GM12891 (cell line): Measurements from ENCODE around the gene SIKE1.

Experiments
- POLR2A ChIP-seq: IDR thresholded peaks from 2 replicates; pipeline ENCODE4 v1.6.1; 2011; ENCODE audit warnings: low read depth, low read length, control low read depth
- POLR2AphosphoS5 ChIP-seq: IDR thresholded peaks from 2 replicates; pipeline ENCODE4 v1.6.1; 2011; ENCODE audit warnings: low read depth, low read length, control low read depth
- POU2F2 ChIP-seq: IDR thresholded peaks from 2 replicates; pipeline ENCODE4 v1.6.1; 2011; ENCODE audit warnings: low read depth, mild to moderate bottlenecking, control low read depth, low read length, moderate library complexity
- TAF1 ChIP-seq: IDR thresholded peaks from 2 replicates; pipeline ENCODE4 v1.6.1; 2011; ENCODE audit warnings: low read depth, low read length, control low read depth

- TF ChIP-seq POLR2A (no peak), POLR2AphosphoS5 (no peak), TAF1 (no peak), POU2F2 (no peak)
Measured at GRCh38 chr1:114764689-114765088, 15.8 kb downstream of the SIKE1 start.
